SK-N-SH (cell line): ENCODE data around the gene C19orf33. TPM values are rescaled to one million over a fixed set of nuclear protein-coding genes. Genes with fewer than 3 reads are reported as not detected.

Source experiments
- CTCF ChIA-PET: fragments of 300-600, 350-600 bp; formaldehyde crosslinking; extraction: SDS; loops from one replicate; lab custom pipeline; 2021; lab: Yijun Ruan, JAX
- POLR2A ChIA-PET: fragments of 350-600 bp; sonication (Branson Sonifier 250); formaldehyde crosslinking; extraction: SDS; loops from one replicate; lab custom pipeline; 2020; ENCODE audit warnings: antibody characterized with exemption, inconsistent platforms; lab: Yijun Ruan, JAX
- DNase-seq: peaks from one replicate; pipeline ENCODE4 v3.0.0; 2012
- H2AFZ ChIP-seq: fragments of 200-600 bp; sonication (generic); 2 replicates; pipeline ENCODE4 v1.8.1; 2016; ENCODE audit warnings: antibody characterized with exemption, mild to moderate bottlenecking, low read depth
- H3F3A ChIP-seq: fragments of 200-600 bp; sonication (generic); replicated peaks from 2 replicates; pipeline ENCODE3; 2016; ENCODE audit warnings: antibody characterized with exemption, mild to moderate bottlenecking; ENCODE audit not compliant: insufficient read depth
- H3K27ac ChIP-seq, 2 experiments: fragments of 200-500 bp in 1 of 2; fragments of 200-600 bp in 1 of 2; sonication (Bioruptor generic) in 1 of 2; sonication (generic), shearing (Covaris generic) in 1 of 2; 2 replicates each; pipeline versions ENCODE4 v1.5.1 to v1.6.1; 2014 to 2016; ENCODE audit warnings: low read depth in 2 of 2, inconsistent platforms in 1 of 2, low read length in 1 of 2, mild to moderate bottlenecking in 1 of 2, mixed read lengths in 1 of 2
- H3K27me3 ChIP-seq: fragments of 200-600 bp; sonication (generic), shearing (Covaris generic); 2 replicates; pipeline ENCODE4 v1.6.1; 2016; ENCODE audit warnings: mixed run types; ENCODE audit not compliant: insufficient read depth
- H3K36me3 ChIP-seq, 2 experiments: fragments of 200-500 bp in 1 of 2; fragments of 200-600 bp in 1 of 2; sonication (Bioruptor generic) in 1 of 2; sonication (generic) in 1 of 2; replicated peaks in 1 of 2; 2 replicates each; pipeline versions ENCODE3 to v1.5.1; 2014 to 2016; ENCODE audit warnings: low read length in 1 of 2, mild to moderate bottlenecking in 1 of 2; ENCODE audit not compliant: insufficient read depth in 2 of 2, control insufficient read depth in 1 of 2
- H3K4me1 ChIP-seq, 2 experiments: fragments of 200-500 bp in 1 of 2; fragments of 200-600 bp in 1 of 2; sonication (Bioruptor generic) in 1 of 2; sonication (generic), shearing (Covaris generic) in 1 of 2; 2 replicates each; pipeline versions ENCODE4 v1.5.1 to v1.6.1; 2014 to 2016; ENCODE audit warnings: low read depth in 1 of 2, low read length in 1 of 2, mixed run types in 1 of 2; ENCODE audit not compliant: insufficient read depth in 2 of 2, control insufficient read depth in 1 of 2
- H3K4me2 ChIP-seq: fragments of 200-600 bp; sonication (generic), shearing (Covaris generic); 2 replicates; pipeline ENCODE4 v1.6.1; 2017; ENCODE audit warnings: mixed run types
- H3K4me3 ChIP-seq, 2 experiments: fragments of 200-500 bp in 1 of 2; fragments of 200-600 bp in 1 of 2; sonication (Bioruptor generic) in 1 of 2; sonication (generic), shearing (Covaris generic) in 1 of 2; 2 replicates each; pipeline versions ENCODE4 v1.5.1 to v1.8.1; 2014 to 2016; ENCODE audit warnings: low read depth in 2 of 2, inconsistent platforms in 1 of 2, low read length in 1 of 2, mild to moderate bottlenecking in 1 of 2, mixed read lengths in 1 of 2, moderate library complexity in 1 of 2
- H3K79me2 ChIP-seq: fragments of 200-600 bp; sonication (generic); 2 replicates; pipeline ENCODE4 v1.8.1; 2017; ENCODE audit warnings: mild to moderate bottlenecking; ENCODE audit not compliant: insufficient read depth
- H3K9ac ChIP-seq: fragments of 200-600 bp; sonication (generic); 2 replicates; pipeline ENCODE4 v1.6.1; 2017; ENCODE audit warnings: mixed run types
- H3K9me2 ChIP-seq: fragments of 200-600 bp; sonication (generic); 2 replicates; pipeline ENCODE4 v1.6.1; 2017; ENCODE audit warnings: mixed run types
- H3K9me3 ChIP-seq: fragments of 200-600 bp; sonication (generic); 2 replicates; pipeline ENCODE4 v1.6.1; 2017; ENCODE audit warnings: mixed run types, mild to moderate bottlenecking, moderate library complexity
- H4K20me1 ChIP-seq: fragments of 200-600 bp; sonication (generic); 2 replicates; pipeline ENCODE4 v1.6.1; 2017; ENCODE audit warnings: mild to moderate bottlenecking, mixed run types; ENCODE audit not compliant: insufficient read depth
- CHD2 ChIP-seq: fragments of 150-350 bp; IDR thresholded peaks from 2 replicates; pipeline ENCODE4 v1.6.1; 2018; ENCODE audit warnings: low read length; ENCODE audit not compliant: partially characterized antibody
- FOSL2 ChIP-seq: IDR thresholded peaks from 2 replicates; pipeline ENCODE4 v1.4.0; 2012; ENCODE audit warnings: low read depth, mild to moderate bottlenecking, moderate library complexity, borderline replicate concordance
- GABPA ChIP-seq: IDR thresholded peaks from 2 replicates; pipeline ENCODE4 v1.4.0; 2012; ENCODE audit warnings: low read depth, mild to moderate bottlenecking
- GATA2 ChIP-seq: sonication (generic); formaldehyde crosslinking; IDR thresholded peaks from 2 replicates; pipeline ENCODE4 v1.5.0; 2020; ENCODE audit warnings: mild to moderate bottlenecking, missing genetic modification reagents
- MXI1 ChIP-seq: IDR thresholded peaks from 2 replicates; pipeline ENCODE4 v1.6.1; 2012; ENCODE audit warnings: mild to moderate bottlenecking, low read depth, low read length, improper control_type of control experiment
- POLR2AphosphoS5 ChIP-seq: IDR thresholded peaks from 2 replicates; pipeline ENCODE4 v1.6.1; 2012; ENCODE audit warnings: low read depth, low read length
- RXRA ChIP-seq: IDR thresholded peaks from 2 replicates; pipeline ENCODE4 v1.4.0; 2012; ENCODE audit warnings: low read depth, mild to moderate bottlenecking, borderline replicate concordance
- SMC3 ChIP-seq: IDR thresholded peaks from 2 replicates; pipeline ENCODE4 v1.6.1; 2012; ENCODE audit warnings: low read depth, low read length, improper control_type of control experiment
- TEAD4 ChIP-seq: IDR thresholded peaks from 2 replicates; pipeline ENCODE4 v1.4.0; 2012; ENCODE audit warnings: mild to moderate bottlenecking, borderline replicate concordance; ENCODE audit not compliant: insufficient read depth
- YY1 ChIP-seq: IDR thresholded peaks from 2 replicates; pipeline ENCODE4 v1.4.0; 2012; ENCODE audit warnings: low read depth, mild to moderate bottlenecking
- WGBS: methylation state at CpG from one replicate; pipeline ENCODE4 v1.1.6; 2017; ENCODE audit warnings: low lambda C conversion rate; 5-methylcytosine and 5-hydroxymethylcytosine counted together
- polyA plus RNA-seq, 3 experiments: library from polyadenylated mRNA; depleted of rRNA; stranded (reverse); fragments of >200 nt; gene quantifications; 2 replicates each; pipeline ENCODE4 v1.2.3, GENCODE V29; 2012
- TF ChIP-seq, protein P1 (sequence below): fragments of 200-600 bp; sonication (generic); IDR thresholded peaks from 2 replicates; pipeline ENCODE4 v1.6.1; 2017; ENCODE audit warnings: antibody characterized with exemption, mild to moderate bottlenecking, moderate library complexity
- TF ChIP-seq, protein P2 (sequence below): fragments of 150-350 bp; IDR thresholded peaks from 2 replicates; pipeline ENCODE4 v1.6.1; 2017; ENCODE audit warnings: antibody characterized with exemption, low read length, low read depth, borderline replicate concordance
- TF ChIP-seq, protein P3 (sequence below): IDR thresholded peaks from 2 replicates; pipeline ENCODE4 v1.4.0; 2012; ENCODE audit warnings: low read depth
- TF ChIP-seq, protein P4 (sequence below): IDR thresholded peaks from 2 replicates; pipeline ENCODE4 v1.6.1; 2012; ENCODE audit warnings: mild to moderate bottlenecking, low read depth, low read length, moderate library complexity

The C19orf33 gene
- polyA plus RNA-seq, 1 of the 3 experiments (the other 2 are of a cell fraction), result not detected

DNA sequence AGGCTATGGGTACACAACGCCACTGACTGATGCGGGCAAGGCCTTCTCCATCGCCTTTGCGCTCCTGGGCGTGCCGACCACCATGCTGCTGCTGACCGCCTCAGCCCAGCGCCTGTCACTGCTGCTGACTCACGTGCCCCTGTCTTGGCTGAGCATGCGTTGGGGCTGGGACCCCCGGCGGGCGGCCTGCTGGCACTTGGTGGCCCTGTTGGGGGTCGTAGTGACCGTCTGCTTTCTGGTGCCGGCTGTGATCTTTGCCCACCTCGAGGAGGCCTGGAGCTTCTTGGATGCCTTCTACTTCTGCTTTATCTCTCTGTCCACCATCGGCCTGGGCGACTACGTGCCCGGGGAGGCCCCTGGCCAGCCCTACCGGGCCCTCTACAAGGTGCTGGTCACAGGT lies 22.5 kb downstream of the C19orf33 start:
- Histone ChIP-seq H3K79me2 (no peaks in the 10 kb centered on the region), H4K20me1 (no peaks in the 10 kb centered on the region)

More for the DNA sequence above, 22.5 kb downstream of the C19orf33 start:
- TF ChIP-seq CHD2 (no peak), MXI1 (no peak), FOSL2 (no peak), RXRA (no peak), TEAD4 (no peak), SMC3 (no peak), POLR2AphosphoS5 (no peak), GATA2 (no peak), YY1 (no peak), GABPA (no peak)
- TF ChIP-seq, protein P1, sequence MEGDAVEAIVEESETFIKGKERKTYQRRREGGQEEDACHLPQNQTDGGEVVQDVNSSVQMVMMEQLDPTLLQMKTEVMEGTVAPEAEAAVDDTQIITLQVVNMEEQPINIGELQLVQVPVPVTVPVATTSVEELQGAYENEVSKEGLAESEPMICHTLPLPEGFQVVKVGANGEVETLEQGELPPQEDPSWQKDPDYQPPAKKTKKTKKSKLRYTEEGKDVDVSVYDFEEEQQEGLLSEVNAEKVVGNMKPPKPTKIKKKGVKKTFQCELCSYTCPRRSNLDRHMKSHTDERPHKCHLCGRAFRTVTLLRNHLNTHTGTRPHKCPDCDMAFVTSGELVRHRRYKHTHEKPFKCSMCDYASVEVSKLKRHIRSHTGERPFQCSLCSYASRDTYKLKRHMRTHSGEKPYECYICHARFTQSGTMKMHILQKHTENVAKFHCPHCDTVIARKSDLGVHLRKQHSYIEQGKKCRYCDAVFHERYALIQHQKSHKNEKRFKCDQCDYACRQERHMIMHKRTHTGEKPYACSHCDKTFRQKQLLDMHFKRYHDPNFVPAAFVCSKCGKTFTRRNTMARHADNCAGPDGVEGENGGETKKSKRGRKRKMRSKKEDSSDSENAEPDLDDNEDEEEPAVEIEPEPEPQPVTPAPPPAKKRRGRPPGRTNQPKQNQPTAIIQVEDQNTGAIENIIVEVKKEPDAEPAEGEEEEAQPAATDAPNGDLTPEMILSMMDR, result no peak
- TF ChIP-seq, protein P2, sequence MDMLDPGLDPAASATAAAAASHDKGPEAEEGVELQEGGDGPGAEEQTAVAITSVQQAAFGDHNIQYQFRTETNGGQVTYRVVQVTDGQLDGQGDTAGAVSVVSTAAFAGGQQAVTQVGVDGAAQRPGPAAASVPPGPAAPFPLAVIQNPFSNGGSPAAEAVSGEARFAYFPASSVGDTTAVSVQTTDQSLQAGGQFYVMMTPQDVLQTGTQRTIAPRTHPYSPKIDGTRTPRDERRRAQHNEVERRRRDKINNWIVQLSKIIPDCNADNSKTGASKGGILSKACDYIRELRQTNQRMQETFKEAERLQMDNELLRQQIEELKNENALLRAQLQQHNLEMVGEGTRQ, result no peak
- TF ChIP-seq, protein P3, sequence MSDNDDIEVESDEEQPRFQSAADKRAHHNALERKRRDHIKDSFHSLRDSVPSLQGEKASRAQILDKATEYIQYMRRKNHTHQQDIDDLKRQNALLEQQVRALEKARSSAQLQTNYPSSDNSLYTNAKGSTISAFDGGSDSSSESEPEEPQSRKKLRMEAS, result no peak
- TF ChIP-seq, protein P4, sequence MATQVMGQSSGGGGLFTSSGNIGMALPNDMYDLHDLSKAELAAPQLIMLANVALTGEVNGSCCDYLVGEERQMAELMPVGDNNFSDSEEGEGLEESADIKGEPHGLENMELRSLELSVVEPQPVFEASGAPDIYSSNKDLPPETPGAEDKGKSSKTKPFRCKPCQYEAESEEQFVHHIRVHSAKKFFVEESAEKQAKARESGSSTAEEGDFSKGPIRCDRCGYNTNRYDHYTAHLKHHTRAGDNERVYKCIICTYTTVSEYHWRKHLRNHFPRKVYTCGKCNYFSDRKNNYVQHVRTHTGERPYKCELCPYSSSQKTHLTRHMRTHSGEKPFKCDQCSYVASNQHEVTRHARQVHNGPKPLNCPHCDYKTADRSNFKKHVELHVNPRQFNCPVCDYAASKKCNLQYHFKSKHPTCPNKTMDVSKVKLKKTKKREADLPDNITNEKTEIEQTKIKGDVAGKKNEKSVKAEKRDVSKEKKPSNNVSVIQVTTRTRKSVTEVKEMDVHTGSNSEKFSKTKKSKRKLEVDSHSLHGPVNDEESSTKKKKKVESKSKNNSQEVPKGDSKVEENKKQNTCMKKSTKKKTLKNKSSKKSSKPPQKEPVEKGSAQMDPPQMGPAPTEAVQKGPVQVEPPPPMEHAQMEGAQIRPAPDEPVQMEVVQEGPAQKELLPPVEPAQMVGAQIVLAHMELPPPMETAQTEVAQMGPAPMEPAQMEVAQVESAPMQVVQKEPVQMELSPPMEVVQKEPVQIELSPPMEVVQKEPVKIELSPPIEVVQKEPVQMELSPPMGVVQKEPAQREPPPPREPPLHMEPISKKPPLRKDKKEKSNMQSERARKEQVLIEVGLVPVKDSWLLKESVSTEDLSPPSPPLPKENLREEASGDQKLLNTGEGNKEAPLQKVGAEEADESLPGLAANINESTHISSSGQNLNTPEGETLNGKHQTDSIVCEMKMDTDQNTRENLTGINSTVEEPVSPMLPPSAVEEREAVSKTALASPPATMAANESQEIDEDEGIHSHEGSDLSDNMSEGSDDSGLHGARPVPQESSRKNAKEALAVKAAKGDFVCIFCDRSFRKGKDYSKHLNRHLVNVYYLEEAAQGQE, result no peak
- Histone ChIP-seq H3K9me3 (no peaks in the 10 kb centered on the region), H3K4me3 (no peak overlapping the region), H3K4me1 (peaks cover 0 to 3% of the 10 kb centered on the region in 2 experiments; a peak in 1 of 4 replicates), H3K4me2 (no peak overlapping the region), H3K9me2 (no peaks in the 10 kb centered on the region), H3K27me3 (no peaks in the 10 kb centered on the region), H3F3A (no peaks in the 10 kb centered on the region), H2AFZ (no peak overlapping the region), H3K36me3 (no peaks in the 10 kb centered on the region), H3K27ac (no peak overlapping the region), H3K9ac (no peak overlapping the region)
- ChIA-PET CTCF (interaction anchor here (1.0 to 7.1 kb wide), 4 partner anchors 9 to 92 kb away, joined by 3 to 31 read pairs (median 4); partner anchors contain the start of genes CATSPERG and FAM98C), POLR2A (no interaction called here)
- no peak for DNase-seq
- WGBS, result 80% methylated on average over 19 of the region's 22 CpGs
